Daoy (cell line): ENCODE data around the gene TMEM182. TPM values are rescaled to one million over a fixed set of nuclear protein-coding genes. Genes with fewer than 3 reads are reported as not detected.

Experiments used
- DNase-seq: peaks from one replicate; pipeline ENCODE4 v3.0.0-alpha.2; 2015; ENCODE audit warnings: low read depth
- total RNA-seq: library from RNA; depleted of rRNA; stranded (reverse); fragments of >200 nt; shearing (Covaris generic); gene quantifications from 2 replicates; pipeline ENCODE4 v1.2.3, GENCODE V29; 2014

Gene TMEM182
- total RNA-seq, 1 experiment from 2014 or later: 6.1 TPM

DNA sequence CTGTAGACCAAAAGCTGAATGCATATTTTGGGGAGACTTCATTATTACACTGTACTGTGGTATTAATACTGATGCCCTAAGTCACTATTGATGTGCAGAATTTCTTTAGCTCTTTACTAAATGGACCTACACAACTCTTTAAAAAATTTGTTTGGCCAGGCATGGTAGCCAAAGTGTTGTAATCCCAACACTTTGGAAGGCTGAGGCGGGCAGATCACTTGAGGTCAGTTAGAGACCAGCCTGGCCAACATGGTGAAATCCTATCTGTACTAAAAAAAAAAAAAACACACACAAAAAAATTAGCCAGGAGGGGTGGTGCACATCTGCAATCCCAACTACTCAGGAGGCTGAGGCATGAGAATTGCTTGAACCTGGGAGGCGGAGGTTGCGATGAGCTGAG is 6.4 kb downstream of the TMEM182 start:
- DNase-seq: no peak

GRCh38 chr2:102768892-102769291 is 7.1 kb downstream of the TMEM182 start:
- DNase-seq: no peak

DNA sequence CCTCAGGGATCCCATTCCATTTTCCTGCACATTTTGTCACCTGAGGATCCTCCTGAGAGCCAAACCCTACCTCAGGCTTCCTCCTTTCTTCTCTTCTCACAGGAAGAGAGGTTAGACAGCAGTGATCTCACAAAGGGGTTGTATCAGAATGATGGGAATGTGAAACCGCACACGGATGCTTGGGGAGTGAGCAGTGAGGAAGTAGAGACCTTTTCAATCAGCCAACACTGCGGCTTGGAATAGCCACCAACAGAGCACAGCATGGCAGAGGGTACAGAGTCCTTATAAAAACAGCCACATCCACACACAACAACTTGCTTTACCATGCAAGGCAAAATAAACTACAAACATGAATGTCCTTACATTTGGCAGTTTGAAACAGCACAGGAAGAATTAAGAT is 8.7 kb downstream of the TMEM182 start:
- DNase-seq: peak; percentile 70

DNA sequence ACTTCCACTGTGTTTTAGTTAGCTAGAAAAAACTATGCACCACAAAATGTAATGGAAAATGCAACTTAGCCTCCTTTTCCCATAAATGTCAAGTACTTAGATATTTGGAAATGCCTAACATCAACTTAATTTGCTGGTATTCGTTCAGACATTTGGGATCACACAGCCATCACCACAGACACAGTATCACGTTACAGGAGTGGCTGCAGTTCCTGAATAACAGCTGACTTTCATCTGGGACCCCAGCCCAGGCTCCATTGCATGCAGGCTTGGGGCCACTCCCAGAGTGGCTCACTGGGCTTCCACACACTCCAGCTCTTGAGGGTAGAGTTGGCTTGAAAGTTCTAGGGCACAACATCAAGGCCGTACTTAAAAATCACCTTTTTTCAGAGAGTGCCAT is 9.3 kb downstream of the TMEM182 start:
- DNase-seq: peak; percentile 21

GRCh38 chr2:102772659-102773058 is 10.8 kb downstream of the TMEM182 start:
- DNase-seq: no peak

DNA sequence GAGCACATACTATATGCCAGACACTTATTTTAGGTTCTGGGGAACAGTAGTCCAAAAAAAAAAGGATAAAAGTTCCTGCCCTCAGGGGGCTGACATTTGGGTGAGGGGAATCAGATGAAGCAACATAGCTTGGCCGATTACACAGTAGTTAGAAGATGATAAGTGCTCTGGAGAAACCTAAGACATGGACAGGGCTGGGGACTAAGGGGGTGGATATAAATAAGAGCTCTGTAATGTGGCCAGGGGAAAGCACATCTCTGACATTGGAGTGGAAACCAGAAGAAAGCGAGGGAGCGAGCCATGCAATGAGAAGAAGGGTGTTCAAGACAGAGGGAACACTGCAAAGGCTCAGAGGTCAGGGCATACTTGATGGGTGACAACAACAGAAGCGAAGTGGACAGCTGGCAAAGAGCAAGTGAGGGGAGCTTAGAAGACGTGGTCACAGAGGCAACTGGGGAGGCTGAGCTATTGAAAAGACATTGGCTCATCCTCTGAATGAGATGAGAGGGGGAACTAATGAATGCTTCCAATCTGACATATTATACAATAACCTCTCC is 11.4 kb downstream of the TMEM182 start:
- no peak for DNase-seq

DNA sequence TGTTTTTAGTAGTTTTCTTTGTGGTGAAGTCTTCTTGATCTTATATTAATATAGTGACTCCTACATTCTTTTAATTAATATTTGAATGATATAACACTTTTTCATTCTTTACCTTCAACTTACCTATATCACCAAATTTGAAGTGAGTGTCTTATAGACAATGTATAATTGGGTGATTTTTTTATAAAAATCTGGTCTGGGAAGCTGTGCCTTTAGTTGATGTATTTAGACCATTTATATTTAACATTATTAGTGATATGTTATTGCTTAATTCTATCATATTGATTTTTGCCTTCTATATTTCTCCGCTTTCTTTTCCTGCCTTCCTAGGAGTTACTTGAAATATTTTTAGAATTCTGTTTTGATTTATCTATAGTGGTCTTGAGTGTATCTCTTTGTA is 16.4 kb downstream of the TMEM182 start:
- no peak for DNase-seq

- DNase-seq: no peak
Observed at GRCh38 chr2:102780467-102780866, 18.6 kb downstream of the TMEM182 start.

- no peak for DNase-seq
Observed at GRCh38 chr2:102782187-102782586, 20.4 kb downstream of the TMEM182 start.

DNA sequence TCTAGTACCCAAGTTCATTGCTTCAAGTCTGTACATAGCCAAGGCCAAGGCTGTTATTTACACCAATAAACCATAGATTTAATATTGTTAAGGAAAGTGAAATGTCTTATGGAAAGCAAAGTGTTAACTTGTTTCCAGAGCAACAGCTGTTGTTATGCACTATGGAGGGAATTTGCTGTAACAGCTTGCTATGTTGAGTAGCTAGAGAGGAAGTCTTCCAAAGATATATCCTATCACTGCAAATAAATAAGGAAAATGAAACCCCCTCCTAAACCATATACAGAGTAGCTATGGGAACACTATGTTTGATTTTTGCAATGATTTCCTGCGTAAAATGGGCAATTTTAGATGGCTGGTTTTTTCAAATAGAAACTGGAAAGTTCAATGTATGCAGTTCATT is 21.1 kb downstream of the TMEM182 start:
- no peak for DNase-seq

GRCh38 chr2:102783506-102784183 is 21.8 kb downstream of the TMEM182 start:
- no peak for DNase-seq

DNA sequence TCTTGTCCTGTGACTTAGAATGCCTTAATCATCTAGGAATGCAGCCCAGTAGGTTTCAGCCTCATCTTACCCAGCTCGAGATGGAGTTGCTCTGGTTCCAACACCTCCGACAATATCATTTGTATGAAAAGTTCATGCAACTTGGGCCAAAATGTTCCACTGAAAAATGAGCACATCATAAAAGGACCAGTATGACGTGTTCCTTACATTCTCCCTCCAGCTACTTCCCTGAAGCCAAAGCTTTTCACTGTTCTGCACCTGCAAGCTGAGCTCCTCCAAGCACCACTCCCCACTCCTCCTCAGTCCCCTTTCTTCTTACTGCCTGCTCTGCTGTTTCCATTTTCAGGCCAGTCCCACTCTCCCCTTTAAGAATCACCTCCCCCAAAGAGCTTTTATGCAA is 23.1 kb downstream of the TMEM182 start:
- no peak for DNase-seq

DNA sequence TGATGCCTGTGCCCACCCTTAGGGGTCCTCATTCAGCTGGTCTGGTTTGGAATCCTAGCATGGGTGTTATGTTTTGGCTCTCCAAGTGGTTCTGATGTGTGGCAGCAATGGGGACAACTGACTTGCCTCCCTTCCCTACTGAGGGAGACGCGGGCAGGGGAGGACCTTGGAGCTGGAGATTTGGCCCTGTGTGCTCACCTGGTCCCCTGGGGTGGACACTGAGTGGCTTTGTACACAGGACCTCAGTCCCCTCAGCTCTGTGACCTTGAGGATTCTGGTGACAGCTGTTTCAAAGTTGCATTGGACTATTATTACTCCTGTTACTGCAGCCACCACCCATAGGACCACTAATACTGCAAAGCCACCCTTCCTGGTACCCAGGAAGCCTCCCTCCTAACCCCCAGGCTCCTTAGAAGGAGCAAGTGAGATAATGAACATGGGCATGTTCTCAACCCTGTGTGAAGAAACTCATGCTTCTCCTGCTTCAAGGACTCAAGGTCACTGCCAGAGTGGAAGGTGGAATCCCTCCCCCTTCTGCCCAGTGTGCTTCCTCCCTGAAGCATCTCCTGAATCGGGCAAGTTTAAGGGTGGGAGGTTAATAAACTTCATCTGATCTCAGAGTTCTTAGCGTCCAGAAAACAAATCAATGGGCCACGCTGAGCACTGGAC is 26.5 kb downstream of the TMEM182 start:
- DNase-seq: no peak

- no peak for DNase-seq
Observed at GRCh38 chr2:102788885-102789260, 27.0 kb downstream of the TMEM182 start.

GRCh38 chr2:102789349-102790090 is 27.7 kb downstream of the TMEM182 start:
- no peak for DNase-seq

- DNase-seq: no peak
Observed at GRCh38 chr2:102790091-102790455, 28.2 kb downstream of the TMEM182 start.

- no peak for DNase-seq
Observed at GRCh38 chr2:102792568-102793208, 30.9 kb downstream of the TMEM182 start.

DNA sequence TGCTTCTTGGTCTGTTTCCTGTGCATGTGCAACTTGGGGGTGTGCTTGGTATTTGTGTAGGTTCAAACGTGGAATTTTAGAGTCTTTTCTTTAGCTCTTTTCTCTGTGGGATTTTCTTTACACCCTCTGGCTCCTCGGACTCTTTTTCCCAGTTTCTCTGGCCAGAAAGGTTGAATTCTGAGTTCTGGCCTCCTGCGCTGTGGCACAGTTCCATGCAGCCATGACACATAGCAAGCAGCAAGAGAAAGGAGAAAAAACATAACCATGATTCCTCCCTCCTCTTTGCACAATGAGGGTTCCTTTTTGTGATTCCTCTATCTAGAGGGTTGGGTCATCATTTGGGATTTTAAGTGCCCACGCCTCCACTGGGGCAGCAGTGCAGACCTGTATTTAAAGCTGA is 33.8 kb downstream of the TMEM182 start:
- DNase-seq: no peak

DNA sequence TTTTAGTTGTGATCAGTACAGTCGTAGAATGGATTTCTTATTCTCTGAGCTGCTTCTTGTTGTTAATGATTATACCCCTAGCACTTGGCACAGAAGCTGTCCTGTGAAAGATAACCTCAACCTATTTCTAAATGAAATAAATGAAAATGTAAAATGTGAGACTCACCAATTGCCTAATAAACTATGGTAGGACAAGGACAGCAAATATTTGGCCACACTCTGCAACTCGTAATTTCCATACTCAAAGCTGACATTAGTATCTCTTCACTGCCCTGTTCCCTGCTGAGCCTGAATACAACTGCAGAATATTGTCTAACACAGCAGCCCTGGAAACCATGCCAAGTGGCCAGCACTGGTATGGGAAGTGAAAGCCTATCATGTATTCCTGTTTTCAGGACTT is 34.5 kb downstream of the TMEM182 start:
- DNase-seq: no peak

- no peak for DNase-seq
Observed at GRCh38 chr2:102797486-102797885, 35.7 kb downstream of the TMEM182 start.

GRCh38 chr2:102798181-102798580 is 36.4 kb downstream of the TMEM182 start:
- DNase-seq: no peak

- DNase-seq: no peak
Observed at GRCh38 chr2:102801098-102801718, 39.4 kb downstream of the TMEM182 start.
